BE2C (cell line): ENCODE data around the gene ZFYVE28.

ENCODE experiments used
- DNase-seq: peaks from one replicate; pipeline ENCODE4 v3.0.0-alpha.2; 2020
- H3K27me3 ChIP-seq: fragments of 250-450 bp; sonication (Bioruptor Pico); 2 replicates; pipeline ENCODE4 v1.5.1; 2020; ENCODE audit warnings: mild to moderate bottlenecking
- H3K36me3 ChIP-seq: fragments of 250-450 bp; sonication (Bioruptor Pico); 2 replicates; pipeline ENCODE4 v1.5.1; 2020; ENCODE audit warnings: mild to moderate bottlenecking
- H3K4me1 ChIP-seq: fragments of 250-450 bp; sonication (Bioruptor Pico); 2 replicates; pipeline ENCODE4 v1.5.1; 2020
- H3K4me3 ChIP-seq: 2 replicates; pipeline ENCODE4 v1.5.1; 2011; ENCODE audit warnings: low read depth, low read length
- H3K9me3 ChIP-seq: fragments of 250-450 bp; sonication (Bioruptor Pico); 2 replicates; pipeline ENCODE4 v1.5.1; 2020
- CTCF ChIP-seq: IDR thresholded peaks from 2 replicates; pipeline ENCODE4 v1.5.1; 2012; ENCODE audit warnings: mild to moderate bottlenecking, low read depth, low read length

Gene ZFYVE28

GRCh38 chr4:2318885-2319284 lies 99.6 kb downstream of the ZFYVE28 start:
- Histone ChIP-seq H3K9me3 (no peaks in the 10 kb centered on the region), H3K27me3 (no peaks in the 10 kb centered on the region), H3K4me3 (no peak overlapping the region), H3K4me1 (no peaks in the 10 kb centered on the region), H3K36me3 (no peaks in the 10 kb centered on the region)
- TF ChIP-seq CTCF = no peak
- no peak for DNase-seq

GRCh38 chr4:2318476-2318875 lies 100.0 kb downstream of the ZFYVE28 start:
- Histone ChIP-seq H3K9me3 (no peaks in the 10 kb centered on the region), H3K36me3 (no peaks in the 10 kb centered on the region), H3K4me1 (no peaks in the 10 kb centered on the region), H3K27me3 (no peaks in the 10 kb centered on the region), H3K4me3 (no peak overlapping the region)
- DNase-seq = peak; percentile 6
- no peak for TF ChIP-seq CTCF

- no peaks in the 10 kb centered on the region for H3K27me3 ChIP-seq
- TF ChIP-seq CTCF = no peak
- no peak overlapping the region for H3K4me3 ChIP-seq
- H3K36me3 ChIP-seq = no peaks in the 10 kb centered on the region
- DNase-seq = no peak
- no peaks in the 10 kb centered on the region for H3K4me1 ChIP-seq
- no peaks in the 10 kb centered on the region for H3K9me3 ChIP-seq
Measured at GRCh38 chr4:2313366-2313765, 105.1 kb downstream of the ZFYVE28 start.

GRCh38 chr4:2306773-2307410 lies 111.6 kb downstream of the ZFYVE28 start:
- Histone ChIP-seq H3K36me3 (no peaks in the 10 kb centered on the region), H3K27me3 (no peaks in the 10 kb centered on the region), H3K9me3 (no peaks in the 10 kb centered on the region), H3K4me3 (no peak overlapping the region), H3K4me1 (no peaks in the 10 kb centered on the region)
- no peak for TF ChIP-seq CTCF
- no peak for DNase-seq

GRCh38 chr4:2305766-2306501 lies 112.5 kb downstream of the ZFYVE28 start:
- no peaks in the 10 kb centered on the region for H3K9me3 ChIP-seq
- no peaks in the 10 kb centered on the region for H3K4me1 ChIP-seq
- H3K36me3 ChIP-seq = no peaks in the 10 kb centered on the region
- no peaks in the 10 kb centered on the region for H3K27me3 ChIP-seq
- no peak overlapping the region for H3K4me3 ChIP-seq
- no peak for DNase-seq
- no peak for TF ChIP-seq CTCF

GRCh38 chr4:2304877-2305561 lies 113.4 kb downstream of the ZFYVE28 start:
- no peak for TF ChIP-seq CTCF
- H3K9me3 ChIP-seq = no peaks in the 10 kb centered on the region
- H3K4me1 ChIP-seq = no peaks in the 10 kb centered on the region
- no peaks in the 10 kb centered on the region for H3K27me3 ChIP-seq
- no peak for DNase-seq
- no peaks in the 10 kb centered on the region for H3K36me3 ChIP-seq
- H3K4me3 ChIP-seq = no peak overlapping the region
